ENCODE data around the gene TROAP.
"Not testable (repeated sequence)": the region's sequence is repeated elsewhere in the genome, so short reads cannot be mapped to it uniquely, and the experiment has no call there.

The TROAP gene

DNA sequence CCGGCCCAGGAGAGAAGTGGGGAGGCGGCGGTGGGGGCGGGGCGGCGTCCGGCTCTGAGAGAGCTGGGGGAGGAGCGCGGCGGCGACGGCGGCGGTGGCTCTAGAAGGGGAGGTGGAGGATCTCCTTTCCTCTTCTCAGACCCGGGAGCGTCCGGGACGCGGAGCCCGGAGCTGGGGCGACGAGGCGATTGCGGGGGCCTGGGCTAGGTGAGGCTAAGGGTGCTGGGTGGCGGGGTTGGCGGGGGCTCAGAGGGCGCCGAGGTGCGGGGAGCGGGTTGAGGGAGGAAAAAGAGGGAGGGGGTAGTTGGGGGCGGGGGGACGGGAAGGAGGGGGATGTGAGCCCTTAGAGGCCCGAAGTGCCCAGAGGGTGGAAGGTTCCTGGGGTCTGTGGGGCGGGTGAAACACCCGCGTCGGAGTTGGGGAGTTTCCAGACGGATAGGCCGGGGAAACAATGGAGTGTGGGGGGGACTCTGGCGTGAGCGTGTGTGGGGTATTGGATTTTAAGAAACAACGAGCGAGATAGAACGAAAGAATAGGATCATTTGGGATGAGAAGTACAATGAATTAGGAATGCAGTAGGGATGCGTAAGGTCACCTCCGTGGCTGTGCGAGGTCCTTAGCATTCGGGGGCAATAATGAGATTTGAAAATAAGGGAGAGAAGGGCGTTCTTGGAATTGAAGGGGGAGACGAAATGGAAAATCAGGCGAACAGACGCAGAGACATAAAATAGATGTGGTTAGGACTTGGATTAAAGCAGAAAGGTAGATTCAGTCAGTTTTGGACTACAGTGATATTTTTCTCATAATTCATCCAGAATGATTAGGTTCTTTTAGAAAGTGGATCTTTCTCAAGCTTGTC, 44.6 kb downstream of the TROAP start, which contains the start of gene SPATS2:
Gene SPATS2 (plus strand): TSS at position 82 of the 859 bp plus-strand sequence. CDS start 93,551 bp downstream, outside the sequence.
- no peak for DNase-seq (ENCODE audit: low read depth)
- TF ChIP-seq, protein P1, sequence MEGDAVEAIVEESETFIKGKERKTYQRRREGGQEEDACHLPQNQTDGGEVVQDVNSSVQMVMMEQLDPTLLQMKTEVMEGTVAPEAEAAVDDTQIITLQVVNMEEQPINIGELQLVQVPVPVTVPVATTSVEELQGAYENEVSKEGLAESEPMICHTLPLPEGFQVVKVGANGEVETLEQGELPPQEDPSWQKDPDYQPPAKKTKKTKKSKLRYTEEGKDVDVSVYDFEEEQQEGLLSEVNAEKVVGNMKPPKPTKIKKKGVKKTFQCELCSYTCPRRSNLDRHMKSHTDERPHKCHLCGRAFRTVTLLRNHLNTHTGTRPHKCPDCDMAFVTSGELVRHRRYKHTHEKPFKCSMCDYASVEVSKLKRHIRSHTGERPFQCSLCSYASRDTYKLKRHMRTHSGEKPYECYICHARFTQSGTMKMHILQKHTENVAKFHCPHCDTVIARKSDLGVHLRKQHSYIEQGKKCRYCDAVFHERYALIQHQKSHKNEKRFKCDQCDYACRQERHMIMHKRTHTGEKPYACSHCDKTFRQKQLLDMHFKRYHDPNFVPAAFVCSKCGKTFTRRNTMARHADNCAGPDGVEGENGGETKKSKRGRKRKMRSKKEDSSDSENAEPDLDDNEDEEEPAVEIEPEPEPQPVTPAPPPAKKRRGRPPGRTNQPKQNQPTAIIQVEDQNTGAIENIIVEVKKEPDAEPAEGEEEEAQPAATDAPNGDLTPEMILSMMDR (conservative IDR thresholded peaks at IDR 0.05; ENCODE audit: control insufficient read depth, insufficient read depth, low read depth, low read length): no peak
- H3K4me3 ChIP-seq (ENCODE audit: control insufficient read depth, low read depth, low read length): peak within 1 kb of the TSS; percentile 69

DNA sequence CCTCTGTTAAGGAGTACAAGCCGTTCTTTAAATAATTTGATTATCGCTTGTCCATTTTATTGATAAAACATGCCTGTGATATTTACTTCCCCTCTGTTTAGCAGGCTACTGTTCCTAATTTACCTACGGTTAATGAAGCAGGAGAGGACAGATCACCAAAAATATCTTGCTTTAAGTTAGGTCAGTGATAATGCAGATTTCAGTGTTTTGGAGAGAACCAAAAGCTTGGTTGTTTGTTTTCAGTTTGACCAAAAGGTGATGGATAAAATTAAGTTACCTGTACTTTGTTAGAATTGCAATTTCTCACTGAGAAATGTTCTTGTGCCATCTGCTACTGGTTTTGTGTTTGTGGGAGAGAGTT, 45.2 kb downstream of the TROAP start:
- TF ChIP-seq, protein P1 (conservative IDR thresholded peaks at IDR 0.05; ENCODE audit: control insufficient read depth, insufficient read depth, low read depth, low read length): no peak
- no peak for DNase-seq (ENCODE audit: low read depth)
- peak overlapping the region; percentile 69 for H3K4me3 ChIP-seq (ENCODE audit: control insufficient read depth, low read depth, low read length)

DNA sequence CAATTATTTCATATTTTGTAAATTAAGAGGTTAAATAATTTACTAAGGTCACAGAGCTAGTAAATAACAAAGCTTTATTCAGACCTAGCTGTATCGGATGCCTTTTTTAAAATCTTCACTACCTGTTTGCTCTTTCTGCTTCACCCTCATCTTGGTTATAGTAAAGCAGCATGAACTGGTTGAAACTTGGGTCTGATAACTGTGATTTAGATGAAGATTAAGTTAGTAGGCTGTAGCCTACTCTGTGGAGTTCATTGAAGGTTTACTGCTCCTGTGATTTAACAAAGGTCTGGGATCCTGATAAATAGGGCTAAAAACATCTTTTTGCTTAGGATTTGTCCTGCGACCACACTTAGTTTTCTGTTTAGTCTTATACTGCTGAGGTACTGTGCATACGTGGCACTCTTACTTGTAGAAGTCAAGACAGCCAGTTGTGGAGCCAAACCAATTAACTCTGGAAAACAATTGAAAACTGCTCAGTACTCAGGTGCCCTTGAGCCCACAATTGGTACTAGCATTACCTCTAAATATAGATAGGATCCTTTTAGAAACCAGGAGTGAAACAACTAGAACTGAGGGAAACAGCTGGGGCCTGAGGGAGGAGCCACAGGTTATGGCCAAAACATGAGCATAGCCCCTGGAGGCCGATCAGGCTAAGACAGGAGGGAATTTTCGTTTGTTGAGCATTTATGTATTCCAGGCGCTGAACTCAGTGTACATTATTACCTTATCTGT, 46.5 kb downstream of the TROAP start:
- DNase-seq (ENCODE audit: low read depth): peak; percentile 59
- no peak overlapping the region for H3K4me3 ChIP-seq (ENCODE audit: control insufficient read depth, low read depth, low read length)
- TF ChIP-seq, protein P1 (conservative IDR thresholded peaks at IDR 0.05; ENCODE audit: control insufficient read depth, insufficient read depth, low read depth, low read length): peak; percentile 53

DNA sequence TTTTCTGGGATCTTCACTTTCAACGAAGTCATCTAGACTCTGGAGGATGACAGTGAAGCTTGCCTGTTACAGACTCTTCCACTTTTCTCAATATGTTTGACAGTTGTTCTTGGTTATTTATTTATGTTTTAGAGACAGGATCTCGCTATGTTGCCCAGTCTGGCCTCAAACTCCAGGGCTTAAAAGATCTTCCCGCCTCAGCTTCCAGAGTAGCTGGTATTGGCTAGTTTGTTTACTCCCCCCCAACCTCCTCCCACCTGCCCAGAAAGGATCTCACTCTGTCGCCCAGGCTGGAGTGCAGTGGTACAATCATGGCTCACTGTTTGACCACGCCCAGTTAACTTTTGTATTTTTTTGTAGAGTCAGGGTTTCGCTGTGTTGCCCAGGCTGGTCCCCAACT, 47.5 kb downstream of the TROAP start:
- TF ChIP-seq, protein P1 (conservative IDR thresholded peaks at IDR 0.05; ENCODE audit: control insufficient read depth, insufficient read depth, low read depth, low read length): no peak

DNA sequence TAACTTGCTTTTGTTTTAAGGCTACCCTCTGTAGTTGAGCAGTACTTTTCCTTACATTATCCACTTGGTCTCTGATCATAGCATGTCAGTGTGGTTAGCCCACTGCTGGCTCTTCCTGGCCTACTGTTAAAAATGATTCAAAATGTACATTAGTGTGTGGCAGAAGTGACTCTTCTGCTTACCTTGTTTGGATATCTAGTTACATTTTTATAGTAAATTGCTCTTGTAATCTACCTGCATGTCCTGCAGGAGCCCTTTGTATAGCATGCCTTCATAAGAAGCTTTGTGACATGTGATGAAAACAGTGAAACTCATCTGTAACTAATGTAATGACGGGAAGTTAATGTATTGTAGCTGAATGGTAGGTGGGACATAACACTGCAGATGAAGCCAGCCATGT, 52.4 kb downstream of the TROAP start:
- no peak overlapping the region for H3K4me3 ChIP-seq (ENCODE audit: control insufficient read depth, low read depth, low read length)
- TF ChIP-seq, protein P1 (conservative IDR thresholded peaks at IDR 0.05; ENCODE audit: control insufficient read depth, insufficient read depth, low read depth, low read length): no peak
- no peak for DNase-seq (ENCODE audit: low read depth)

More for the DNA sequence above, 47.5 kb downstream of the TROAP start:
- no peak overlapping the region for H3K4me3 ChIP-seq (ENCODE audit: control insufficient read depth, low read depth, low read length)
- no peak for DNase-seq (ENCODE audit: low read depth)

DNA sequence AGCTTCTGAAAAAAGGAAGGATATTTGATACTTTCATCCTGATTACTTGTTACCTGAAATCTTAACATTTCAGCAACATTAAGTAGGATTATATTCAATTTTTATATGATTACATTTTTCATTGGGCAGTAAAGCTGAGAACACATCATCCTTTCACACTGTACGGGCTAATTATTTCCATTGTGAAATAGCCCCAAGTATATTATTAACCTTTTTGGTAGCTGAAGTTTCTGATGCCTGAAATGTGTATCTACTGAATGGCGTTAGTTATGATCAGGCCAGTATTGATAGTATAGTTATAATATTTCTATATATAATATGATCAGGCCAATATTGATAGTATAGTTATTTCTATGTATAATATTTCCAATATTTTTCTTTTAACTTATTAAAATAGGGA, 54.3 kb downstream of the TROAP start:
- TF ChIP-seq, protein P1 (conservative IDR thresholded peaks at IDR 0.05; ENCODE audit: control insufficient read depth, insufficient read depth, low read depth, low read length): no peak
- no peak overlapping the region for H3K4me3 ChIP-seq (ENCODE audit: control insufficient read depth, low read depth, low read length)
- no peak for DNase-seq (ENCODE audit: low read depth)

DNA sequence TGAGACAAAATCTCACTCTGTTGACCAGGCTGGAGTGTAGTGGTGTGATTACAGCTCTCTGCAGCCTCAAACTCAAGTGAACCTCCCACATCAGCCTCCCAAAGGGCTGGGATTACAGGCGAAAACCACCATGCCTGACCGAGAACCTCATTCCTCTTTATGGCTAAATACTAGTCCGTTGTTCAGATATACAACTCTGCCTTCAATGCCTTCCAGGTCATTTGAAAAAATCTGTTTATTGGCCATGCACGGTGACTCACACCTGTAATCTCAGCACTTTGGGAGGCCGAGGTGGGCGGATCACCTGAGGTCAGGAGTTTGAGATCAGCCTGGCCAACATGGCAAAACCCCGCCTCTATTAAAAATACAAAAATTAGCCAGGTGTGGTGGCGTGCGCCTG, 57.1 kb downstream of the TROAP start:
- not testable (repeated sequence) for H3K4me3 ChIP-seq (ENCODE audit: control insufficient read depth, low read depth, low read length)

More for the DNA sequence above, 57.1 kb downstream of the TROAP start:
- not testable (repeated sequence) for DNase-seq (ENCODE audit: low read depth)

Measured in fibroblast of mammary gland (primary cell).